ENCODE data around the gene NXPH1.
"Not testable (repeated sequence)": the region's sequence is repeated elsewhere in the genome, so short reads cannot be mapped to it uniquely, and the experiment has no call there.

- TF ChIP-seq CTCF, POLR2A (IDR thresholded peaks at IDR 0.05): not testable (repeated sequence)
These were observed 298.3 kb downstream of the NXPH1 start for GRCh38 chr7:8731756-8732155.

Data from ovary (tissue), 3 donors.